Measurements from ENCODE around the gene PJA2.

- TF ChIP-seq EZH2 (IDR thresholded peaks at IDR 0.05; ENCODE audit: borderline replicate concordance, low read depth, low read length, severe bottlenecking): no peak
- no peak for TF ChIP-seq FOS (IDR thresholded peaks at IDR 0.05; ENCODE audit: borderline replicate concordance, insufficient read depth, low read length)
Measured at GRCh38 chr5:109378095-109378494, 31.7 kb downstream of the PJA2 start.

All from endothelial cell of umbilical vein (primary cell).